Vagina (tissue), 2 donors: ENCODE measurements around the gene IP6K2. TPM values are rescaled to one million over a fixed set of nuclear protein-coding genes. Genes with fewer than 3 reads are reported as not detected.

ENCODE experiments used
- DNase-seq, 2 donors: peaks; one replicate each; pipeline ENCODE4 v3.0.0-alpha.2; 2017; ENCODE audit errors: extremely low spot score in 2 of 2
- H3K27ac ChIP-seq: fragments of 200-600 bp; sonication (generic); one replicate; pipeline ENCODE4 v1.5.1; 2019
- H3K27me3 ChIP-seq: fragments of 200-600 bp; sonication (generic); one replicate; pipeline ENCODE4 v1.5.1; 2019
- H3K36me3 ChIP-seq, 2 donors: fragments of 200-600 bp; sonication (generic); one replicate each; pipeline ENCODE4 v1.5.1; 2017 to 2019
- H3K4me1 ChIP-seq: fragments of 200-600 bp; sonication (generic); one replicate; pipeline ENCODE4 v1.5.1; 2019
- H3K4me3 ChIP-seq, 2 donors: fragments of 200-600 bp; sonication (generic); 1 replicate in 1 of 2; 2 replicates in 1 of 2; pipeline ENCODE4 v1.5.1; 2016 to 2019
- H3K9me3 ChIP-seq: fragments of 200-600 bp; sonication (generic); one replicate; pipeline ENCODE4 v1.5.1; 2019
- POLR2A ChIP-seq, 2 donors: fragments of 450-650 bp; IDR thresholded peaks; one replicate each; pipeline ENCODE4 v1.6.1; 2017; ENCODE audit warnings: antibody characterized with exemption in 2 of 2, mild to moderate bottlenecking in 2 of 2, moderate library complexity in 2 of 2
- POLR2AphosphoS5 ChIP-seq, 2 donors: sonication (generic); formaldehyde crosslinking; IDR thresholded peaks; one replicate each; pipeline ENCODE4 v1.9.0; 2017; ENCODE audit warnings: antibody characterized with exemption in 2 of 2, mild to moderate bottlenecking in 2 of 2, low read depth in 1 of 2; ENCODE audit not compliant: insufficient read depth in 1 of 2
- intact Hi-C: fragments of 100-400 bp; cut with DNase I; formaldehyde crosslinking; loops from one replicate; pipeline ENCODE4 v1.15.1; 2023
- microRNA-seq: library from miRNA; unstranded; fragments of <30 nt; microRNA quantifications from one replicate; pipeline ENCODE4, GENCODE V29; 2017; ENCODE audit warnings: borderline number of aligned reads, borderline replicate concordance
- small RNA-seq: library from RNA; depleted of rRNA; stranded (forward); fragments of <200 nt; gene quantifications from one replicate; pipeline ENCODE3, GENCODE V24; 2016
- total RNA-seq: library from RNA; depleted of rRNA; stranded (reverse); fragments of >200 nt; gene quantifications from one replicate; pipeline ENCODE4 v1.2.3, GENCODE V29; 2016
- TF ChIP-seq, protein P1 (sequence below), 3 experiments: fragments of 450-650 bp in 2 of 3; fragments of 200-600 bp in 1 of 3; sonication (generic) in 1 of 3; IDR thresholded peaks; one replicate each; pipeline ENCODE4 v1.5.1; 2017 to 2019; ENCODE audit warnings: antibody characterized with exemption in 3 of 3, mild to moderate bottlenecking in 2 of 3, moderate library complexity in 2 of 3

IP6K2 gene
- total RNA-seq, 1 donor from 2014 or later, result 119 TPM

DNA sequence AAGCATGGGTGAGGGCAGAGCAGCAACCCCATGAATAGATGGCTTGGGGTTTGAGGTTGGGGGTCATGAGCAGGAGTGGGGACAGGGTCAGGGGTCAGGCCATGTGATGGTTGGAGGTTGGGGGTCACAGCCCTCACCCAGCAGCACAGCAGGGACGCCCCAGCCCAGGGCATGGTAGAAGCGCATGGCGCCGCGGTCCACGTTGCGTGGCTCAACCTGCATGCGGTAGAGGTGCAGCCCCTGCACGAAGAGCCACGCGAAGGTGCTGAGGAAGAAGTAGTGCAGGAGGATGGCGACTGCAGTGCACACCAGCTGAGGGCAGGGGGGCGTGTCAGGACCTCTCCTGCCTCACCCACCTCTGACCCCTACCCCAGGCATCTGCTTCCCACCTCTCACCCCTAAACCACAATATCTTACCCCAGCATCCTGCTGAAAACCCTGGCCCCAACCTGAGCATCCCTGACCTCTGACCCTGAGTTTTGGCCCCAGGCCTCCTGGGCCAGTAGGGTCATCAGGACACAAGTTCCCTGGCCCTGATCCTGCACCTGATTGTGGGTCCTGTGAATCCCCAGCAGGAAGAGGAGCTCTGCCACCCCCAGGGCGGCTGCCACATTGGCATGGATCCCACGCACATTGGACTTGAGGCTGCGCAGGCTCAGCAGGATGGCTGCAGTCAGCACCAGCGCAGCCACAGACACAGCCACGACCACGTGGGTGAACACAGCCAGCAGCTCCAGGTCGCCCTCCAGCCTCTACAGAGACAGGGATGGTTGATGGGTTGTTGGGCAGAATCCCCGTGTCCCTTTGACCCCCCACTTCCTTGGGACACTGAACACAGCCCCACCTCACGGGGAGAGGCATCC, 71.9 kb downstream of the IP6K2 start:
- DNase-seq, result no peak
- Histone ChIP-seq H3K4me3 (no peak overlapping the region), H3K9me3 (no peaks in the 10 kb centered on the region), H3K4me1 (no peaks in the 10 kb centered on the region), H3K36me3 (no peaks in the 10 kb centered on the region), H3K27ac (no peak overlapping the region), H3K27me3 (no peaks in the 10 kb centered on the region)
- no peak for TF ChIP-seq POLR2AphosphoS5 (IDR thresholded peaks at IDR 0.05; ENCODE audit: insufficient read depth in 1 of 2, low read depth in 1 of 2)
- TF ChIP-seq, protein P1, sequence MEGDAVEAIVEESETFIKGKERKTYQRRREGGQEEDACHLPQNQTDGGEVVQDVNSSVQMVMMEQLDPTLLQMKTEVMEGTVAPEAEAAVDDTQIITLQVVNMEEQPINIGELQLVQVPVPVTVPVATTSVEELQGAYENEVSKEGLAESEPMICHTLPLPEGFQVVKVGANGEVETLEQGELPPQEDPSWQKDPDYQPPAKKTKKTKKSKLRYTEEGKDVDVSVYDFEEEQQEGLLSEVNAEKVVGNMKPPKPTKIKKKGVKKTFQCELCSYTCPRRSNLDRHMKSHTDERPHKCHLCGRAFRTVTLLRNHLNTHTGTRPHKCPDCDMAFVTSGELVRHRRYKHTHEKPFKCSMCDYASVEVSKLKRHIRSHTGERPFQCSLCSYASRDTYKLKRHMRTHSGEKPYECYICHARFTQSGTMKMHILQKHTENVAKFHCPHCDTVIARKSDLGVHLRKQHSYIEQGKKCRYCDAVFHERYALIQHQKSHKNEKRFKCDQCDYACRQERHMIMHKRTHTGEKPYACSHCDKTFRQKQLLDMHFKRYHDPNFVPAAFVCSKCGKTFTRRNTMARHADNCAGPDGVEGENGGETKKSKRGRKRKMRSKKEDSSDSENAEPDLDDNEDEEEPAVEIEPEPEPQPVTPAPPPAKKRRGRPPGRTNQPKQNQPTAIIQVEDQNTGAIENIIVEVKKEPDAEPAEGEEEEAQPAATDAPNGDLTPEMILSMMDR (IDR thresholded peaks at IDR 0.05), result no peak
- no peak for TF ChIP-seq POLR2A (IDR thresholded peaks at IDR 0.05)
- intact Hi-C loops, result no loop called here

DNA sequence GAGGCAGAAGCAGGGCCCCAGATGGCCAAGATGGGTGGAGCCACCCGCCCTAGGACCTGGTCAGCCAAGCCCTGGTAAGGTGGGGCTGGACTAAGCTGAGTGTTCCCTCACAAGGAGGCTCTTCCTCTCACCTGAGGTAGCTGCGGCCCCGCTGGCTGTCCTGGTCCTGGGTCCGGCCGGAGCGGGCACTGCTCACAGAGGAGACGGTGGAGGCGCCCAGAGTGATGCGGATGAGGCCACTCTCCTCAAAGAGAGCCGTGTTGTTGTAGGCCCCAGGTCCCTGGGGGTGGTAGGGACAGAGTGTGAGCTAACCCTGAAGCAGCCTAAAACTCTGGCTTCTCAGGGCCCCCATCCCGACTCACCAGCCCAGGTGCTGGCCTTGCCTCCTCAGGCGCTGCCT, 74.4 kb downstream of the IP6K2 start:
- Histone ChIP-seq H3K36me3 (no peaks in the 10 kb centered on the region), H3K27ac (no peak overlapping the region), H3K9me3 (no peaks in the 10 kb centered on the region), H3K4me1 (no peaks in the 10 kb centered on the region), H3K4me3 (no peak overlapping the region), H3K27me3 (no peaks in the 10 kb centered on the region)
- TF ChIP-seq POLR2AphosphoS5 (IDR thresholded peaks at IDR 0.05; ENCODE audit: insufficient read depth in 1 of 2, low read depth in 1 of 2) (no peak), POLR2A (IDR thresholded peaks at IDR 0.05) (no peak)
- TF ChIP-seq, protein P1 (IDR thresholded peaks at IDR 0.05), result no peak
- intact Hi-C loops, result no loop called here
- no peak for DNase-seq

DNA sequence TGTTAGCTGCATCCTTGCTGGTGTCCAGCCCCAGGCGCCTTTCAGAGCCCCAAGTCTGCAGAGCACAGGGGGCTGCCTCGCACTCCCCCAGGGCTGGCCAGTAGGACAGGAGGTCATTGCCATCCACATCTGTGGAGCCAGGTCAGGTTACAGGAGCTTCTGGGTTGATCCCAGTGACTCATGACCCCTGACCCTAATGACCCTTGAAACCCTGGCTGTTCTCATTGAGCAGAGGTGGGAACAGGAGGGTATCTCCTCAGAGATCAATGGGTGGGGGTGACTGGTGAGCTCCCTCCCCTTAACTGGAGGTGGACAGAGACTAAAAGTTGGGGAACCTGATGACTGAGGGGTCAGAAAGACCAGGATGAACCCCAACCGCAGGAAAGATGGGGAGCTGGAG, 75.6 kb downstream of the IP6K2 start:
- no peak for TF ChIP-seq POLR2AphosphoS5 (IDR thresholded peaks at IDR 0.05; ENCODE audit: insufficient read depth in 1 of 2, low read depth in 1 of 2)
- no peak for TF ChIP-seq POLR2A (IDR thresholded peaks at IDR 0.05)
- TF ChIP-seq, protein P1 (IDR thresholded peaks at IDR 0.05), result no peak
- Histone ChIP-seq H3K36me3 (no peaks in the 10 kb centered on the region), H3K27me3 (no peaks in the 10 kb centered on the region), H3K4me1 (peaks cover 2% of the 10 kb centered on the region), H3K9me3 (no peaks in the 10 kb centered on the region), H3K4me3 (no peak overlapping the region), H3K27ac (no peak overlapping the region)
- no peak for DNase-seq
- intact Hi-C loops, result no loop called here

- Histone ChIP-seq H3K36me3 (no peaks in the 10 kb centered on the region), H3K4me3 (no peak overlapping the region), H3K27me3 (no peaks in the 10 kb centered on the region), H3K9me3 (no peaks in the 10 kb centered on the region), H3K27ac (no peak overlapping the region), H3K4me1 (peaks cover 10% of the 10 kb centered on the region)
- intact Hi-C loops, result no loop called here
- TF ChIP-seq POLR2AphosphoS5 (IDR thresholded peaks at IDR 0.05; ENCODE audit: insufficient read depth in 1 of 2, low read depth in 1 of 2) (no peak), POLR2A (IDR thresholded peaks at IDR 0.05) (no peak)
- TF ChIP-seq, protein P1 (IDR thresholded peaks at IDR 0.05), result no peak
- DNase-seq, result no peak
Measured at GRCh38 chr3:48639944-48640606, 76.9 kb downstream of the IP6K2 start.

Small RNAs within 50 kb of the gene (microRNA-seq; reads per million reads assigned to microRNA genes)
- not detected for gene MIR4793

Small RNAs within 50 kb of the gene (small RNA-seq; reads per million reads assigned to genes)
- not detected for gene AC141002.1

Other genes starting within 250 kb of the IP6K2 start
- gene SHISA5, start 213.0 kb downstream of the IP6K2 start, total RNA-seq, result 133 TPM
- gene PFKFB4, start 160.4 kb downstream of the IP6K2 start, total RNA-seq, result 7.4 TPM
- gene UCN2, start 153.4 kb downstream of the IP6K2 start, total RNA-seq, result 5.2 TPM
- gene COL7A1, start 121.9 kb downstream of the IP6K2 start, total RNA-seq, result 148 TPM
- gene UQCRC1, start 107.6 kb downstream of the IP6K2 start, total RNA-seq, result 190 TPM
- not detected for gene TMEM89, start 95.5 kb downstream of the IP6K2 start, total RNA-seq
- gene SLC26A6, start 81.8 kb downstream of the IP6K2 start, total RNA-seq, result 35.1 TPM
- 2.2 TPM for gene CELSR3, start 54.3 kb downstream of the IP6K2 start, total RNA-seq
- gene NCKIPSD, start 31.3 kb downstream of the IP6K2 start, total RNA-seq, result 45.9 TPM
- gene PRKAR2A, start 130.7 kb upstream of the IP6K2 start, total RNA-seq, result 23.8 TPM
- gene SLC25A20, start 181.7 kb upstream of the IP6K2 start, total RNA-seq, result 24.1 TPM
- gene ARIH2, start 201.6 kb upstream of the IP6K2 start, total RNA-seq, result 59.4 TPM